DND-41 (cell line): ENCODE data around the gene F13B.

Experiments used
- EZH2 ChIP-seq: IDR thresholded peaks from 3 replicates; pipeline ENCODE4 v1.6.1; 2012; ENCODE audit warnings: borderline replicate concordance, low read depth, mild to moderate bottlenecking, moderate library complexity, low read length, inconsistent platforms; ENCODE audit not compliant: severe bottlenecking
- TF ChIP-seq, protein P1 (sequence below): IDR thresholded peaks from 2 replicates; pipeline ENCODE4 v1.5.1; 2012; ENCODE audit warnings: borderline replicate concordance, low read length, moderate library complexity, mild to moderate bottlenecking; ENCODE audit not compliant: poor library complexity, severe bottlenecking; ENCODE audit errors: extremely low read depth

GRCh38 chr1:197101978-197102377, 34.9 kb upstream of the F13B start:
- TF ChIP-seq, protein P1, sequence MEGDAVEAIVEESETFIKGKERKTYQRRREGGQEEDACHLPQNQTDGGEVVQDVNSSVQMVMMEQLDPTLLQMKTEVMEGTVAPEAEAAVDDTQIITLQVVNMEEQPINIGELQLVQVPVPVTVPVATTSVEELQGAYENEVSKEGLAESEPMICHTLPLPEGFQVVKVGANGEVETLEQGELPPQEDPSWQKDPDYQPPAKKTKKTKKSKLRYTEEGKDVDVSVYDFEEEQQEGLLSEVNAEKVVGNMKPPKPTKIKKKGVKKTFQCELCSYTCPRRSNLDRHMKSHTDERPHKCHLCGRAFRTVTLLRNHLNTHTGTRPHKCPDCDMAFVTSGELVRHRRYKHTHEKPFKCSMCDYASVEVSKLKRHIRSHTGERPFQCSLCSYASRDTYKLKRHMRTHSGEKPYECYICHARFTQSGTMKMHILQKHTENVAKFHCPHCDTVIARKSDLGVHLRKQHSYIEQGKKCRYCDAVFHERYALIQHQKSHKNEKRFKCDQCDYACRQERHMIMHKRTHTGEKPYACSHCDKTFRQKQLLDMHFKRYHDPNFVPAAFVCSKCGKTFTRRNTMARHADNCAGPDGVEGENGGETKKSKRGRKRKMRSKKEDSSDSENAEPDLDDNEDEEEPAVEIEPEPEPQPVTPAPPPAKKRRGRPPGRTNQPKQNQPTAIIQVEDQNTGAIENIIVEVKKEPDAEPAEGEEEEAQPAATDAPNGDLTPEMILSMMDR: no peak
- no peak for TF ChIP-seq EZH2
